ENCODE results near the gene ARHGEF2. TPM values are rescaled to one million over a fixed set of nuclear protein-coding genes. Genes with fewer than 3 reads are reported as not detected.

Gene ARHGEF2
- total and polyA plus RNA-seq, 9 donors: 36.3 to 221 (median 63.3) TPM

Small RNA genes lying within 50 kb of the gene (microRNA-seq; reads per million reads assigned to microRNA genes)
- 0 reads per million in 3 donors for gene MIR6738

Small RNA genes lying within 50 kb of the gene (small RNA-seq; reads per million reads assigned to genes)
- gene MIR6738 (not detected), gene SCARNA4 (not detected), gene SNORA80E (71.6 reads per million, percentile 90 among the genes with 10 or more reads in this experiment)

Other genes with a start within 250 kb of the ARHGEF2 start
- 10 to 100 TPM; 20.6 to 57.5 (median 42.5) TPM for gene GON4L, start 121.3 kb downstream of the ARHGEF2 start, total RNA-seq
- 10 to 100 TPM; 16.0 to 29.4 TPM for gene GON4L, start 121.3 kb downstream of the ARHGEF2 start, polyA plus RNA-seq
- 10 to 100 TPM; 10.1 to 27.9 (median 19.7) TPM for gene SYT11, start 119.0 kb downstream of the ARHGEF2 start, total RNA-seq
- gene SYT11, start 119.0 kb downstream of the ARHGEF2 start, polyA plus RNA-seq: 10 to 100 TPM; 12.5 to 48.9 TPM
- 10 to 100 TPM; 10.9 to 26.9 (median 23.0) TPM for gene RIT1, start 67.2 kb downstream of the ARHGEF2 start, total RNA-seq
- 10 to 100 TPM in 1 of 2 donors, 1 to 10 TPM in 1; 8.6 to 20.2 TPM for gene RIT1, start 67.2 kb downstream of the ARHGEF2 start, polyA plus RNA-seq
- gene KHDC4, start 44.1 kb downstream of the ARHGEF2 start, total RNA-seq: 10 to 100 TPM; 38.1 to 61.1 (median 46.4) TPM
- gene KHDC4, start 44.1 kb downstream of the ARHGEF2 start, polyA plus RNA-seq: 10 to 100 TPM; 35.4 to 47.1 TPM
- not detected for gene RXFP4, start 36.9 kb downstream of the ARHGEF2 start, total RNA-seq
- not detected for gene RXFP4, start 36.9 kb downstream of the ARHGEF2 start, polyA plus RNA-seq
- 100 to 1,000 TPM; 261 to 496 (median 272) TPM for gene SSR2, start 42.4 kb upstream of the ARHGEF2 start, total RNA-seq
- gene SSR2, start 42.4 kb upstream of the ARHGEF2 start, polyA plus RNA-seq: 100 to 1,000 TPM; 465 to 601 TPM
- 10 to 100 TPM; 14.2 to 38.0 (median 26.6) TPM for gene UBQLN4, start 75.3 kb upstream of the ARHGEF2 start, total RNA-seq
- gene UBQLN4, start 75.3 kb upstream of the ARHGEF2 start, polyA plus RNA-seq: 10 to 100 TPM; 16.3 to 33.9 TPM
- 10 to 100 TPM; 20.1 to 66.1 (median 24.9) TPM for gene LAMTOR2, start 76.2 kb upstream of the ARHGEF2 start, total RNA-seq
- gene LAMTOR2, start 76.2 kb upstream of the ARHGEF2 start, polyA plus RNA-seq: 10 to 100 TPM; 20.1 to 41.2 TPM
- 10 to 100 TPM in 1 of 7 donors, 1 to 10 TPM in 4, under 1 TPM in 2; 0.45 to 38.6 (median 3.5) TPM for gene RAB25, start 82.6 kb upstream of the ARHGEF2 start, total RNA-seq
- gene RAB25, start 82.6 kb upstream of the ARHGEF2 start, polyA plus RNA-seq: under 1 TPM in 1 of 2 donors, not detected in 1; 0.28 TPM
- 10 to 100 TPM in 4 of 7 donors, 1 to 10 TPM in 3; 3.5 to 12.4 (median 10.2) TPM for gene MEX3A, start 103.9 kb upstream of the ARHGEF2 start, total RNA-seq
- gene MEX3A, start 103.9 kb upstream of the ARHGEF2 start, polyA plus RNA-seq: 1 to 10 TPM; 5.6 to 6.6 TPM
- 100 to 1,000 TPM; 197 to 609 (median 377) TPM for gene LMNA, start 136.2 kb upstream of the ARHGEF2 start, total RNA-seq
- gene LMNA, start 136.2 kb upstream of the ARHGEF2 start, polyA plus RNA-seq: 100 to 1,000 TPM in 1 of 2 donors, 10 to 100 TPM in 1; 50.1 to 157 TPM
- 1 to 10 TPM; 2.7 to 9.0 (median 5.5) TPM for gene SEMA4A, start 175.0 kb upstream of the ARHGEF2 start, total RNA-seq
- gene SEMA4A, start 175.0 kb upstream of the ARHGEF2 start, polyA plus RNA-seq: 1 to 10 TPM; 2.1 to 2.8 TPM
- 10 to 100 TPM in 6 of 7 donors, 1 to 10 TPM in 1; 6.8 to 20.9 (median 16.8) TPM for gene SLC25A44, start 215.6 kb upstream of the ARHGEF2 start, total RNA-seq
- gene SLC25A44, start 215.6 kb upstream of the ARHGEF2 start, polyA plus RNA-seq: 10 to 100 TPM in 1 of 2 donors, 1 to 10 TPM in 1; 7.3 to 21.0 TPM
- gene PMF1, start 234.5 kb upstream of the ARHGEF2 start, total RNA-seq: 10 to 100 TPM; 36.6 to 84.2 (median 53.0) TPM
- gene PMF1, start 234.5 kb upstream of the ARHGEF2 start, polyA plus RNA-seq: 10 to 100 TPM; 35.0 to 70.6 TPM

Measured in ovary (tissue), 9 donors.